SJSA1 (cell line): ENCODE data around the gene NTNG2. TPM values are rescaled to one million over a fixed set of nuclear protein-coding genes. Genes with fewer than 3 reads are reported as not detected.
A peak's percentile ranks its signal among the peaks of the same experiment; 100 is the strongest.

Source experiments
- DNase-seq, 2 experiments: peaks; one replicate each; pipeline ENCODE4 v3.0.0-alpha.2; 2015 to 2020; ENCODE audit warnings: low spot score in 2 of 2, low read depth in 1 of 2
- H3K27ac ChIP-seq: fragments of 250-450 bp; sonication (Bioruptor Pico); 2 replicates; pipeline ENCODE4 v1.5.1; 2020; ENCODE audit warnings: mild to moderate bottlenecking, moderate library complexity
- H3K27me3 ChIP-seq: fragments of 250-450 bp; sonication (Bioruptor Pico); replicated peaks from 2 replicates; pipeline ENCODE4 v1.5.1; 2020; ENCODE audit warnings: mild to moderate bottlenecking, moderate library complexity
- H3K36me3 ChIP-seq: fragments of 250-450 bp; sonication (Bioruptor Pico); 2 replicates; pipeline ENCODE4 v1.5.1; 2020; ENCODE audit warnings: mild to moderate bottlenecking
- H3K4me1 ChIP-seq: fragments of 250-450 bp; sonication (Bioruptor Pico); replicated peaks from 2 replicates; pipeline ENCODE4 v1.6.1; 2021; ENCODE audit warnings: mild to moderate bottlenecking
- H3K4me3 ChIP-seq: fragments of 250-450 bp; sonication (Bioruptor Pico); 2 replicates; pipeline ENCODE4 v1.5.1; 2020; ENCODE audit warnings: mild to moderate bottlenecking
- H3K9me3 ChIP-seq: fragments of 250-450 bp; sonication (Bioruptor Pico); replicated peaks from 2 replicates; pipeline ENCODE4 v1.5.1; 2020; ENCODE audit warnings: mild to moderate bottlenecking
- total RNA-seq: library from RNA; depleted of rRNA; stranded (reverse); fragments of >200 nt; shearing (Covaris generic); gene quantifications from 2 replicates; pipeline ENCODE4 v1.2.3, GENCODE V29; 2014

Gene NTNG2
- total RNA-seq, 1 experiment from 2014 or later, result not detected

GRCh38 chr9:132169672-132170392 is 8.0 kb downstream of the NTNG2 start:
- peak; percentile 31 to 58 for DNase-seq
- peaks cover 54% of the 10 kb centered on the region for H3K27me3 ChIP-seq
- H3K9me3 ChIP-seq, result no peaks in the 10 kb centered on the region
- no peak overlapping the region for H3K4me3 ChIP-seq
- no peaks in the 10 kb centered on the region for H3K36me3 ChIP-seq
- H3K27ac ChIP-seq, result no peak overlapping the region
- H3K4me1 ChIP-seq, result no peaks in the 10 kb centered on the region

GRCh38 chr9:132171702-132172101 is 9.8 kb downstream of the NTNG2 start:
- Histone ChIP-seq H3K36me3 (no peaks in the 10 kb centered on the region), H3K27ac (no peak overlapping the region), H3K4me3 (no peak overlapping the region)

GRCh38 chr9:132172185-132172584 is 10.3 kb downstream of the NTNG2 start:
- Histone ChIP-seq H3K4me1 (no peaks in the 10 kb centered on the region), H3K9me3 (no peaks in the 10 kb centered on the region), H3K27me3 (peaks cover 50% of the 10 kb centered on the region), H3K27ac (no peak overlapping the region), H3K36me3 (no peaks in the 10 kb centered on the region), H3K4me3 (no peak overlapping the region)
- no peak for DNase-seq

More at GRCh38 chr9:132171702-132172101, 9.8 kb downstream of the NTNG2 start:
- Histone ChIP-seq H3K27me3 (peaks cover 52% of the 10 kb centered on the region), H3K4me1 (no peaks in the 10 kb centered on the region), H3K9me3 (no peaks in the 10 kb centered on the region)
- no peak for DNase-seq

- Histone ChIP-seq H3K27ac (no peak overlapping the region), H3K4me1 (no peaks in the 10 kb centered on the region), H3K27me3 (peaks cover 30% of the 10 kb centered on the region), H3K4me3 (no peak overlapping the region), H3K36me3 (no peaks in the 10 kb centered on the region), H3K9me3 (no peaks in the 10 kb centered on the region)
- no peak for DNase-seq
Observed at GRCh38 chr9:132175431-132175830, 13.6 kb downstream of the NTNG2 start.

- DNase-seq, result no peak
- H3K27me3 ChIP-seq, result peaks cover 29% of the 10 kb centered on the region
- no peaks in the 10 kb centered on the region for H3K4me1 ChIP-seq
- H3K4me3 ChIP-seq, result no peak overlapping the region
- H3K9me3 ChIP-seq, result no peaks in the 10 kb centered on the region
- no peak overlapping the region for H3K27ac ChIP-seq
- no peaks in the 10 kb centered on the region for H3K36me3 ChIP-seq
Observed at GRCh38 chr9:132176338-132176737, 14.5 kb downstream of the NTNG2 start.

GRCh38 chr9:132181796-132182313 is 20.0 kb downstream of the NTNG2 start:
- no peak for DNase-seq
- Histone ChIP-seq H3K36me3 (no peaks in the 10 kb centered on the region), H3K9me3 (no peaks in the 10 kb centered on the region), H3K4me3 (no peak overlapping the region), H3K4me1 (no peaks in the 10 kb centered on the region), H3K27ac (no peak overlapping the region), H3K27me3 (peaks cover 47% of the 10 kb centered on the region)

GRCh38 chr9:132182314-132183091 is 20.6 kb downstream of the NTNG2 start:
- Histone ChIP-seq H3K27me3 (peaks cover 50% of the 10 kb centered on the region), H3K9me3 (no peaks in the 10 kb centered on the region), H3K4me3 (no peak overlapping the region), H3K36me3 (no peaks in the 10 kb centered on the region), H3K27ac (no peak overlapping the region), H3K4me1 (no peaks in the 10 kb centered on the region)
- DNase-seq, result no peak

GRCh38 chr9:132183134-132183533 is 21.3 kb downstream of the NTNG2 start:
- DNase-seq, result no peak
- H3K9me3 ChIP-seq, result no peaks in the 10 kb centered on the region
- no peaks in the 10 kb centered on the region for H3K4me1 ChIP-seq
- peaks cover 55% of the 10 kb centered on the region for H3K27me3 ChIP-seq
- no peak overlapping the region for H3K27ac ChIP-seq
- no peaks in the 10 kb centered on the region for H3K36me3 ChIP-seq
- no peak overlapping the region for H3K4me3 ChIP-seq

- Histone ChIP-seq H3K27ac (no peak overlapping the region), H3K27me3 (peaks cover 61% of the 10 kb centered on the region), H3K36me3 (no peaks in the 10 kb centered on the region), H3K9me3 (no peaks in the 10 kb centered on the region), H3K4me1 (no peaks in the 10 kb centered on the region), H3K4me3 (no peak overlapping the region)
- DNase-seq, result no peak
Observed at GRCh38 chr9:132183715-132184114, 21.9 kb downstream of the NTNG2 start.

- DNase-seq, result no peak
- Histone ChIP-seq H3K9me3 (no peaks in the 10 kb centered on the region), H3K4me1 (no peaks in the 10 kb centered on the region), H3K27ac (no peak overlapping the region), H3K36me3 (no peaks in the 10 kb centered on the region), H3K27me3 (peaks cover 62% of the 10 kb centered on the region), H3K4me3 (no peak overlapping the region)
Observed at GRCh38 chr9:132184124-132184523, 22.3 kb downstream of the NTNG2 start.

GRCh38 chr9:132185073-132186009 is 23.5 kb downstream of the NTNG2 start:
- DNase-seq, result no peak
- Histone ChIP-seq H3K27me3 (peaks cover 55% of the 10 kb centered on the region), H3K36me3 (no peaks in the 10 kb centered on the region), H3K4me1 (no peaks in the 10 kb centered on the region), H3K9me3 (no peaks in the 10 kb centered on the region), H3K4me3 (no peak overlapping the region), H3K27ac (no peak overlapping the region)

GRCh38 chr9:132187121-132187620 is 25.3 kb downstream of the NTNG2 start:
- no peak overlapping the region for H3K4me3 ChIP-seq
- H3K4me1 ChIP-seq, result no peaks in the 10 kb centered on the region
- H3K9me3 ChIP-seq, result no peaks in the 10 kb centered on the region
- H3K27ac ChIP-seq, result no peak overlapping the region
- DNase-seq, result no peak
- peaks cover 51% of the 10 kb centered on the region for H3K27me3 ChIP-seq
- H3K36me3 ChIP-seq, result no peaks in the 10 kb centered on the region

- peaks cover 31% of the 10 kb centered on the region for H3K27me3 ChIP-seq
- DNase-seq, result no peak
- H3K36me3 ChIP-seq, result no peaks in the 10 kb centered on the region
- H3K9me3 ChIP-seq, result no peaks in the 10 kb centered on the region
- no peaks in the 10 kb centered on the region for H3K4me1 ChIP-seq
- no peak overlapping the region for H3K4me3 ChIP-seq
- H3K27ac ChIP-seq, result no peak overlapping the region
Observed at GRCh38 chr9:132190966-132191365, 29.1 kb downstream of the NTNG2 start.
